ENCODE results near the gene CD9. TPM values are rescaled to one million over a fixed set of nuclear protein-coding genes. Genes with fewer than 3 reads are reported as not detected.

CD9 gene
- total RNA-seq, 1 experiment from 2014 or later, result 274 TPM

DNA sequence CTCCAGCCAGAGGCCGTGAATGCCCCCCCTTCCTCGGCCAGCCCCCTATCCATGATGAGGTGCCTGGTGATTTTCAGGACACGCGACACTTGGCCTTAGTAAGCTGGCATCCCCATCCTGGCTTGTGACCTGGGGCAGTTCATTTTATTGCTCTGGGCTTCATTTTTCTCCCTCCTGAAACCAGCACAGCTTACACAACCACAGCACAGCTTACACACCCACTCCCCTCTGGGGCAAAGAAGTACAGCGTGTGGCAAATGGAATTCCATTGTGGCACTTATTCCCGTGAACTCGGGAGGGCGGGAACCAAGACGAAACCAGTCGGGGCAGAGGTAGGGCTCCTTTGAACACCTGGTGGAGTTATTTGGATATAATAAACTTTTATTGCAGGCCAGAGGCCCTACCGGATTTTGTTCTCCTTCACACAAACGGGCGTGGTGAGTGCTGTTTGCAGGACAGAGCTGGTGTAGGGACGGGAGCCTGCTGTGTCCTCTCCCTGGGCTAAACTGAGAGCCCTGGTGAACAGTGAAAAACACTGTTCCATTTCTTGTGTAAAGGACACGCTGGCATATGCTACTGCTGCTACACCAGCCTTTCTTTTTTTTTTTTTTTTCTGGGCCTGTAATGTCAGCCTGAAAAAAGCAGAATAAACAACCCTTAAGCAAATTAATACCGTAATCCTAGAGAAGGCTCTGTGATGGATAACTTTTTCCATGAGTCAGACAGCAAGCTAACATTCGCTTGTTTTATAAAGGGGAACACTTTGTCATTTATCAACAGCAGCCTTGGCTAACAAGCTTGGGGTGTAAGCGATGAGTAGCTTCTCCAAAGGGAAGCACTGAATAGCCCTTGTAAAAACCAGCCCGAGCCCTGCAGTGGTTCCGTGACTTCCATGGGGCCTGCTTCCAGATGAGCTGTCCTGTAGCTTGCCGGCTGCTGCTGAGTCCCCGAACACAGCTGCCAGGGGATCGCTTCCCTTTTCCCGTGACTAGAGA, 29.3 kb downstream of the CD9 start:
- no peak for DNase-seq
- H3K27me3 ChIP-seq (ENCODE audit: control insufficient read depth, insufficient read depth, low read length), result no peaks in the 10 kb centered on the region
- H3K4me3 ChIP-seq (ENCODE audit: insufficient read depth, low read depth, low read length), result no peak overlapping the region
- peaks cover 19% of the 10 kb centered on the region for H3K36me3 ChIP-seq (replicated peaks; ENCODE audit: control insufficient read depth, insufficient read depth, low read length)

DNA sequence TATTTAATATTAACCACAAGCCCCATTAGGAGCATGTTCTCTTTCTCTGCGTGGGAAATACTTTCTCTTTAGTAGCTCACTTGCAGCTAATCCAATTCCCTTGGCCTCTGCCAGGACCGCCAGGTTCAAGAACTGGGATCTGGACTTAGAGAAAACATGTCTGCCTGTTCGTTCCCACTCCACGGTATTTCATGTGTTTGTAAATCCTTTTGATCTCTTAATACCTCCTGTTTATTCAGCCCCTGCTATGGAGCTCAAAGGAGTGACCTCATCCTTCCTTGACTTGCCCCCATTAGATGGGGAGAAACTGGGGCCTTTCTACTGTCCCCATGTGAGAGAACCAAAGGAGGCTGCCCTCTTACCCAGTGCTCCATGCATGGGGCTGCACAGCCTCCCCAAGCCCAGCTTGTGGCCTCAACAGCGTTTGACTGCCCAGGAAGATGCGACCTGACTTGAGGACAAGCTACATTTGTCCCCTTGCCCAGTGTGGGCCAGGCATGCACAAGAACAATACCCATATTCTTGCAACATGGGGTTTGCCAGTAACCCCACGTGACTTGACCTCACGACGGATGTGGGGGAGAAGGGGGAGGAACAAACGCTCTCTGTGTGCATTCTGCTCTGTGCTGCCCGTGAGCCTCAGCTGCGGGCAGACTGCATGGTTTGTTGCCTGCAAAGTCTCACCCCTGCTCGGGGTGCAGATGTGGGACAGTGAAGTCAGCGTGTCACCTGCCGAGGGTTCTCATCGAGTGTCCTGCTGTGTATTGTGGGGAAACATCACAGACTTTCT, 30.3 kb downstream of the CD9 start:
- Histone ChIP-seq H3K4me3 (ENCODE audit: insufficient read depth, low read depth, low read length) (no peak overlapping the region), H3K27me3 (ENCODE audit: control insufficient read depth, insufficient read depth, low read length) (no peaks in the 10 kb centered on the region), H3K36me3 (replicated peaks; ENCODE audit: control insufficient read depth, insufficient read depth, low read length) (peaks cover 24% of the 10 kb centered on the region)
- DNase-seq, result no peak

DNA sequence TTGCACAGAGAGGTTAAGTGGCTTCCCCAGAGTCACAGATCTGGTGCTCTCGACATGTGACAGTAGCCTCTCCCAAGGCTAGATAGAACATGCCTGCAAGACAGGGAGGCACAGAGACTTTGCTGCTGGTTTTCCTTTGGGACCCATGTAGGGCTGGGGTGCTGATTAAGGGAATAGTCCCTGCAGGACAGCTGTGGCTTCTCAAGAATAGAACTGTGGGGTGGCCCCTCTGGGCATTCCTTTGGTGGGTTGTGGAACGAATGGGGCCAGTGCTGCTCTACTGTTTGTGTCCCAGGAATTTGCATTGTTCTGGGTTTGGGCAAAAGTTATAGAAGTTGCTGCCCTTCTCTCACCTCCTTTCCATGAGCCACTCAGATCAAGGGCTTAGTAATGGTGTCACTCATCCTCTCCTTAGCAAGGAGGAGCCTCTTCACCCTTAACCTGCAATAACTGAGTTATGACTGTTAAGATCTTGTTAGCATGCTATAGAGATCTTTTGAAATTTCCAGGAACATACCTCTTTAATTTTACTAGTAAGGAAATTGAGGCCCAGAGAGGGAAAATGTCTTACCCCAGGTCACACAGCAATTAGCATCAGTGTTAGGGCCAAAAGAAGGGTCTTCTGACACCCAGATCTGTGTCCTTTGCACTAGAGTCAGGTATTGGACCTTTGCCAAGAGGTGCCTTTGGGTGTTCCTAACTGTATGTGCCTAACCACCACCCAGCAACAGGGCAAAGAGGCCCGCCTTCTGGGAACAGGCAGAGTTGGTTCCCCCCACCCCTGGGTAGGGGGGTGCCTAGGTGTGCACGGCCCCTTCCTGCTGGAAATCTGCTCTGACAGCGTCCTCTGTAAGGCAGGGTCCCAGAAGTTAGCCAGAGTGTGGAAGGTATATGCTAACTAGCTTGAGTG, 31.4 kb downstream of the CD9 start:
- Histone ChIP-seq H3K4me3 (ENCODE audit: insufficient read depth, low read depth, low read length) (no peak overlapping the region), H3K27me3 (ENCODE audit: control insufficient read depth, insufficient read depth, low read length) (no peaks in the 10 kb centered on the region), H3K36me3 (replicated peaks; ENCODE audit: control insufficient read depth, insufficient read depth, low read length) (peaks cover 27% of the 10 kb centered on the region)
- DNase-seq, result no peak

DNA sequence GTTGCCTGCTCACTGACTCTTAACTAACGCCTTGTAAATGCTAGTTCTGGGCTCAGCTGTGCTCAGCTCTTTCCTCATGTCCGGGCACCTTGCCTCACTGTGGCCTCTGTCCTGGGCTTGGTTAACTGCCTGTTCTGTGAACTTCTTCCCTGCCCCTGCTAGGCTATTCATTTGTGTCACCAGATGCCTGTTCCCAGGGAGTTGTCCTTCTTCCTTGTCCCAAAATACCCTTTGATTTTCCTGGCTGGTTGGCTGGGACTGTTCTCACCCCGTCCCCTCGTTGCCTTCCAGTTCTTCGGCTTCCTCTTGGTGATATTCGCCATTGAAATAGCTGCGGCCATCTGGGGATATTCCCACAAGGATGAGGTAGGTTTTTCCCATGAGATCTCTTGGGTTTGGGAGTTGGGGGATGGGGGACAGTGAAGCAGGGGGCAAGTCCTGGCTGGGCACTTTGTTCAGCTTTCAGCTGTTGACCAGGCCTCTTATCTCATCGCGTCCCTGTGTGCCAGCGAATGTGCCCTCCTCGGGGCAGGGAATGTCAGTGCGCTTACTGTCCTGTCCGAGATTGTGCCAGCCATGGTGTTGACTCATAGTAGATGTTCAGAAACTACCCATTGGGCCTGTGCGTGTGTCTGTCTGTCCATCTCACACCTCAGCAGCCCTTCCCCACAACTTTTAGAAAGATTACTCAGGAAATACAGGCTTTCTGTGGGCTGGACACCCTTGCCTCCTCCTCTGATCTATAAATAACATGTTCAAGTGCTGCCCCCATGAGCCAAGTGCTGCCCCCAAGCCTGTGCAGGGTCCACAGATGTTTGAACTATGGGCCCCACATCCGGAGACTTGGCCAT, 33.1 kb downstream of the CD9 start:
- H3K36me3 ChIP-seq (replicated peaks; ENCODE audit: control insufficient read depth, insufficient read depth, low read length), result peaks cover 26% of the 10 kb centered on the region
- DNase-seq, result no peak

DNA sequence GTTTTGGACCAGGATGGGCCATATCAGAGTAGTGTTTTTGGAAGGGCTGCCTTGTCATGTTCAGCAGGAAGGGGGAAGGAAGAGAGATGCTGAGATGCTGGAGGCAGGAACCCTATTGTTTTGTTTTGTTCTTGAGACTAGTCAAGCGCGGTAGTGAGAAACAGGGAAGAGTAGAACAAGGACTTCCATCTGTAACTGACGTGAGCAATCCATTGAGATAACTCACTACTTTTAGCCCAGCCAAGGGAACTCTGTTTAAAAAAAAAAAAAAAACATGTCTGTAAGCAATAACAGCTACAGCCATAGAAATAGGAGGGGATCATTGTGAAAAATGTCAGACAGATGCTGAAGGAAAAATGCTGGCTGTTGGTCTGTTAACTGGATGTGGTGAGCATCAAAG, 34.0 kb downstream of the CD9 start:
- no peak for DNase-seq
- Histone ChIP-seq H3K27me3 (ENCODE audit: control insufficient read depth, insufficient read depth, low read length) (no peaks in the 10 kb centered on the region), H3K4me3 (ENCODE audit: insufficient read depth, low read depth, low read length) (no peak overlapping the region), H3K36me3 (replicated peaks; ENCODE audit: control insufficient read depth, insufficient read depth, low read length) (peaks cover 22% of the 10 kb centered on the region)

More for the DNA sequence above, 33.1 kb downstream of the CD9 start:
- no peaks in the 10 kb centered on the region for H3K27me3 ChIP-seq (ENCODE audit: control insufficient read depth, insufficient read depth, low read length)
- no peak overlapping the region for H3K4me3 ChIP-seq (ENCODE audit: insufficient read depth, low read depth, low read length)

DNA sequence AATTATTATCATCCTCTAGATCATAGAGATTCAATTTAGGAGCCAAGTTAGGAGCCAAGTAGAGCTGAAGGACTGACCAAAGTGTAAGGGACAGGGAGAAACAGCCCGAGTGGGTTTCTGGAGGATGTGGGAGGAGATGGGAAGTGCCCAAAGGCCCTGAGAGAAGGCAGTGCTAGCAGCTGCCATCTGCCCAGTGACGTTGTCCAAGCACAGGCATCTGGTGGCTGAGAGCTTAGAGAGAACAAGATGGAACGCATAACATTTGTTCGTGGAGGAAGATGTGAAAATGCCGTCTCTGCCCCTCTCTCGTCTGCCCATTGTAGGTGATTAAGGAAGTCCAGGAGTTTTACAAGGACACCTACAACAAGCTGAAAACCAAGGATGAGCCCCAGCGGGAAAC, 34.7 kb downstream of the CD9 start:
- no peak overlapping the region for H3K4me3 ChIP-seq (ENCODE audit: insufficient read depth, low read depth, low read length)
- H3K36me3 ChIP-seq (replicated peaks; ENCODE audit: control insufficient read depth, insufficient read depth, low read length), result peaks cover 22% of the 10 kb centered on the region
- no peak for DNase-seq
- no peaks in the 10 kb centered on the region for H3K27me3 ChIP-seq (ENCODE audit: control insufficient read depth, insufficient read depth, low read length)

DNA sequence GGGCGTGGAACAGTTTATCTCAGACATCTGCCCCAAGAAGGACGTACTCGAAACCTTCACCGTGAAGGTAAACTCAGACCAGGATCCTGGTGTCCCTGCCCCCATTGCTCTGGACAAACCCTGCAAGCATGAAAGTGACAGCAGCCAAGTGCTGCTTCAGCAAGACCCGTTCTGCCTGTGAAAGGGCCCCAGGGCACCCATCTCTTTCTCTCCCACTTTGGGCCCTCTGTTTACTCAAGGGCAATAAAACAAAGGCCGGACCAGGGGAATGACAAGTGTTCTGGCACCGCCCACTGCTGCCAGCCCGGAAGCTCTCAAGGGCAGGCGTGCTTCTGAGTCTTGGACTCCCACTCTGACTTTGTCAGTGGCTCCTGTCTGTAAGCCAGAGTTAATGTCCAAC, 35.3 kb downstream of the CD9 start:
- H3K27me3 ChIP-seq (ENCODE audit: control insufficient read depth, insufficient read depth, low read length), result no peaks in the 10 kb centered on the region
- H3K36me3 ChIP-seq (replicated peaks; ENCODE audit: control insufficient read depth, insufficient read depth, low read length), result peaks cover 22% of the 10 kb centered on the region
- no peak overlapping the region for H3K4me3 ChIP-seq (ENCODE audit: insufficient read depth, low read depth, low read length)
- no peak for DNase-seq

DNA sequence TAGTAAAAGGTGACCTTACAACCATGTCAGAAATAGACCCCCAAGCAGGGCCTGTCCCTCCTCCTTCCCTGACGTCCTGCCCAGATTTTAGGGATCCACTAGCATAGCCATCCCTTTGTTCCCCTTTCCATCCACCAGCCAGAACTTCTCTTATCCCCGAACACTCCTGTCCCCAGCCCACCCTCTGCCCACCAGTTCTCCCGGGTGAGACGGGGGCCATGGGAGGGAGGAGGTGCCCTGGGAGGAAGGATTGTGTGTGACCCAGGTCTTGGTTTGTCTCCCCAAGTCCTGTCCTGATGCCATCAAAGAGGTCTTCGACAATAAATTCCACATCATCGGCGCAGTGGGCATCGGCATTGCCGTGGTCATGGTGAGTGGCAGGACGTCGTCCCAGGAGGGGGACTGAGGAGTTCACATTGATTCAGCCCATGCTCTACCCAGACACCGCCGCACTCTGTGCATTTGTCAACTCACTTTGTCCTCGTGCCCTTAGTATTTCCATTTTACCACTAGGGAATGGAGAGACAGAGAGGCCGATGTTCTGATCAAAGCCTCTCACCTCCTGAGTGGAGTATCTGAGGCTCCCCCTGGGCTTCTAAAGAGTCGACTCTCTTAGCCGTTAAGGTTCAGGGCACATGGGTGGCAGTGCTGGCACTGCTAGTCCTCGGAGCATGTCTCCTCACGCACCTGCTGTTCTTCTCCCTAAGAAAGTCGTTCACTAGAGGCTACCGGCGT, 35.9 kb downstream of the CD9 start:
- no peak overlapping the region for H3K4me3 ChIP-seq (ENCODE audit: insufficient read depth, low read depth, low read length)
- DNase-seq, result no peak
- H3K27me3 ChIP-seq (ENCODE audit: control insufficient read depth, insufficient read depth, low read length), result no peaks in the 10 kb centered on the region
- H3K36me3 ChIP-seq (replicated peaks; ENCODE audit: control insufficient read depth, insufficient read depth, low read length), result peaks cover 22% of the 10 kb centered on the region

DNA sequence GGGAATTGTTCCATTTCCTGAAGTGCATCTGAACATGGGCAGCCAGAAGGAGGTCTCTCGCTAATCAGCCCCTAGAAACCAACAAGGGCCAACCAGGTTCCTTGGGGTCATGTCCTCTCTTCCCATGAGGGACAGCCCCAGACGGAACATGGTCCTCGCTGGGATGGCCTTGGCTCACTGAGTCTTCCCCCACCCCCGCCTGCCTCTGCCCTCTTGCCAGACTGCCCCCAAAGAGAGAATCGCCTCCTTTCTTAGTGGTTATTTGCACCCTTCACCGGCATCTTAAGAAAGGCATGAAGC, 36.4 kb downstream of the CD9 start:
- Histone ChIP-seq H3K4me3 (ENCODE audit: insufficient read depth, low read depth, low read length) (no peak overlapping the region), H3K36me3 (replicated peaks; ENCODE audit: control insufficient read depth, insufficient read depth, low read length) (peaks cover 22% of the 10 kb centered on the region), H3K27me3 (ENCODE audit: control insufficient read depth, insufficient read depth, low read length) (no peaks in the 10 kb centered on the region)
- no peak for DNase-seq

DNA sequence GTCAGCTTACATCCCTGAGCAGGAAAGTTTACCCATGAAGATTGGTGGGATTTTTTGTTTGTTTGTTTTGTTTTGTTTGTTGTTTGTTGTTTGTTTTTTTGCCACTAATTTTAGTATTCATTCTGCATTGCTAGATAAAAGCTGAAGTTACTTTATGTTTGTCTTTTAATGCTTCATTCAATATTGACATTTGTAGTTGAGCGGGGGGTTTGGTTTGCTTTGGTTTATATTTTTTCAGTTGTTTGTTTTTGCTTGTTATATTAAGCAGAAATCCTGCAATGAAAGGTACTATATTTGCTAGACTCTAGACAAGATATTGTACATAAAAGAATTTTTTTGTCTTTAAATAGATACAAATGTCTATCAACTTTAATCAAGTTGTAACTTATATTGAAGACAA, 37.6 kb downstream of the CD9 start:
- no peak for DNase-seq
- Histone ChIP-seq H3K4me3 (ENCODE audit: insufficient read depth, low read depth, low read length) (no peak overlapping the region), H3K36me3 (replicated peaks; ENCODE audit: control insufficient read depth, insufficient read depth, low read length) (peaks cover 22% of the 10 kb centered on the region), H3K27me3 (ENCODE audit: control insufficient read depth, insufficient read depth, low read length) (no peaks in the 10 kb centered on the region)

DNA sequence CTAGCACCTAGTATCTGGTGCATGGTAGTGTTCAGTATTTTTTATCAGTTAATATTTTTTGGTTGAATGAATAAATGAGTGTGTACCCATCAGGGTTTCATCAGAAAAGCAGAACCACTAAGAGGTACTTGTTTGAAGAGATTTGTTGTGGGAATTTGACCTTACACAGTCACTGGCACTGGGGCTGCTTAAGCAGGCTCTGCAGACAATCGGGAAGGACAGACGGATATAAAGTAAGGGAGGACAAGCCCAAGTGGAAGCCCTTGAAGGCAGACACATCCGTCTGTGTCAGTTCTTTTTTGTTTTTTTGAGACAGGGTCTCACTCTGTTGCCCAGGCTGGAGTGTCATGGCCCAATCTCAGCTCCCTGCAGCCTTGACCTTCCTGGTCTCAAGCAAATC, 38.7 kb downstream of the CD9 start:
- no peak for DNase-seq
- Histone ChIP-seq H3K27me3 (ENCODE audit: control insufficient read depth, insufficient read depth, low read length) (no peaks in the 10 kb centered on the region), H3K36me3 (replicated peaks; ENCODE audit: control insufficient read depth, insufficient read depth, low read length) (peaks cover 17% of the 10 kb centered on the region), H3K4me3 (ENCODE audit: insufficient read depth, low read depth, low read length) (no peak overlapping the region)

DNA sequence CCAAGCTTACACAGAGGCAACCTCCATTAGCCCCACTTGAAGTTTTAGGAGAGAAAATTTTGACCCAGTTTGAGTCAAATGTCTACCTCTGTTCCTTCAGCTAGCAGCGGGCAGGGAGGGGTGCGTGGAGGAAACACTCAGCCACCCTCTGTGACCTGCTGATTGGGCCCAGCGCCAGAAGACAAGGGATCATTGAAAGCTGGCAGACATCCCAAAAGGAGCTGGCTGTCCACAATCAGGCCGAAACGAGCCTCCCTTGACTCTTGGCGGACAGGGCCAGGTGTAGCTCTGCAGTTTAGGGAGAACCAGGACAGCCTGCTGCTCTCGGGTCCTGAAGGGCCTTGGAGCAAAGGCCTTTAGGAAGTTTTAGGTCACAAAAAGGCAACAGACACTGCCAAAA, 41.3 kb downstream of the CD9 start:
- H3K4me3 ChIP-seq (ENCODE audit: insufficient read depth, low read depth, low read length), result no peak overlapping the region
- peak; percentile 18 for DNase-seq
- peaks cover 3% of the 10 kb centered on the region; the same call in 1 of the 2 replicates for H3K36me3 ChIP-seq (replicated peaks; ENCODE audit: control insufficient read depth, insufficient read depth, low read length)
- no peaks in the 10 kb centered on the region for H3K27me3 ChIP-seq (ENCODE audit: control insufficient read depth, insufficient read depth, low read length)

DNA sequence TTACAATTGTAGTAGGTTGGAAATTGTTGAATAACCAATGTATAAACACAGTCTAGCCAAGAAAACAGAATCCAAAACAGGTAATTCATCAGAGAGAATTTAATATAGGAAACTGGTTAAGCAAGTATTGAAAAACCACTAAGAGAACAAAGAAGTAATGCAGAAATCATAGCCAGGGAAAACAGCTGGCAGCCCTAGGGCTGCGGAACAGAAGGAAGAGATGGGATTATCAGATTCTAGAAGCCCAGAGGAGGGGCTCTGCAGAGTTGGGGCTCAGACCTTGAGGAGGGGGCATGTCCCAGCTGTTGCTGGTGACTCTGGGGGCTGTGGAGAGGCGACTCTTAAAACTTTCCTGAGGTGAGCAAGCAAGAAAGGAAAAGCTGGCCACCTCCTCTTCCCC, 49.4 kb downstream of the CD9 start:
- DNase-seq, result no peak
- Histone ChIP-seq H3K4me3 (ENCODE audit: insufficient read depth, low read depth, low read length) (no peak overlapping the region), H3K36me3 (replicated peaks; ENCODE audit: control insufficient read depth, insufficient read depth, low read length) (no peaks in the 10 kb centered on the region), H3K27me3 (ENCODE audit: control insufficient read depth, insufficient read depth, low read length) (no peaks in the 10 kb centered on the region)
